ENCODE measurements around the gene NEFH.

- no peak for TF ChIP-seq CTCF (IDR thresholded peaks at IDR 0.05)
- TF ChIP-seq EP300 (IDR thresholded peaks at IDR 0.05; ENCODE audit: borderline replicate concordance in 1 of 2, low read depth in 1 of 2, low read length in 1 of 2): no peak
- TF ChIP-seq RCOR1 (IDR thresholded peaks at IDR 0.05; ENCODE audit: low read length): no peak
- no peak for TF ChIP-seq YY1 (IDR thresholded peaks at IDR 0.05; ENCODE audit: low read depth)
- TF ChIP-seq POLR2AphosphoS5 (IDR thresholded peaks at IDR 0.05; ENCODE audit: low read depth, low read length): no peak
- no peak for TF ChIP-seq MAX (IDR thresholded peaks at IDR 0.05; ENCODE audit: low read depth)
- TF ChIP-seq REST (IDR thresholded peaks at IDR 0.05; ENCODE audit: low read depth, low read length): no peak
- TF ChIP-seq MEF2A (IDR thresholded peaks at IDR 0.05; ENCODE audit: borderline replicate concordance, low read depth): no peak
- no peak for TF ChIP-seq USF1 (IDR thresholded peaks at IDR 0.05; ENCODE audit: borderline replicate concordance, low read depth)
- TF ChIP-seq TEAD4 (IDR thresholded peaks at IDR 0.05; ENCODE audit: borderline replicate concordance, insufficient read depth): no peak
- no peak for TF ChIP-seq EZH2phosphoT487 (IDR thresholded peaks at IDR 0.05; ENCODE audit: borderline replicate concordance, low read depth)
- no peak for TF ChIP-seq TAF1 (IDR thresholded peaks at IDR 0.05; ENCODE audit: borderline replicate concordance, low read depth, low read length)
- no peak for TF ChIP-seq NRF1 (IDR thresholded peaks at IDR 0.05; ENCODE audit: low read depth, low read length)
- no peak for TF ChIP-seq FOSL2 (IDR thresholded peaks at IDR 0.05; ENCODE audit: borderline replicate concordance, low read depth)
Measured at GRCh38 chr22:29443861-29444792, 35.9 kb upstream of the NEFH start.
